Measurements from ENCODE around the gene SH3BP1. TPM values are rescaled to one million over a fixed set of nuclear protein-coding genes. Genes with fewer than 3 reads are reported as not detected.

The SH3BP1 gene
- total RNA-seq, 1 experiment from 2014 or later, result 60.5 TPM

- POLR2A ChIA-PET (ENCODE audit: unreplicated experiment), result no interaction called here
- DNase-seq, result peak; percentile 97 to 98
- Histone ChIP-seq H3F3A (ENCODE audit: insufficient read depth, low read depth) (peaks cover 33% of the 10 kb centered on the region), H3K27me3 (ENCODE audit: insufficient read depth, low read depth) (no peaks in the 10 kb centered on the region), H3K4me3 (no peak within 1 kb of the TSS; the same call in 1 of the 2 replicates), H3K79me2 (ENCODE audit: low read depth) (no peaks in the 10 kb centered on the region), H4K20me1 (ENCODE audit: insufficient read depth) (no peaks in the 10 kb centered on the region), H3K9me2 (ENCODE audit: insufficient read depth) (no peaks in the 10 kb centered on the region), H3K9me3 (ENCODE audit: insufficient read depth, low read depth) (no peaks in the 10 kb centered on the region), H3K27ac (0 out of 2 replicates have a peak within 1 kb of the TSS, but pooled peaks have one; percentile 1), H3K36me3 (ENCODE audit: low read depth) (peaks cover 9% of the 10 kb centered on the region), H3K4me2 (peak within 1 kb of the TSS; percentile 71), H3K4me1 (replicated peaks; ENCODE audit: insufficient read depth) (peaks cover 17% of the 10 kb centered on the region), H2AFZ (no peak within 1 kb of the TSS)
- intact Hi-C loops (cut with micrococcal nuclease; ENCODE audit: unreplicated experiment), result loop anchor here (2.0 kb wide), 2 partner anchors 16 to 46 kb away; no protein-coding TSS in a partner anchor
- no TSS peak for BruUV-seq (replicated peaks)
- CTCF ChIA-PET, result interaction anchor here (0.7 kb wide), 1 partner anchor 87 kb away, joined by 4 read pairs; no protein-coding TSS in a partner anchor
- TF ChIP-seq EZH2 (IDR thresholded peaks at IDR 0.05; ENCODE audit: low read depth) (no peak), CTCF (conservative IDR thresholded peaks at IDR 0.05) (peak; percentile 61; the same call in 1 of the 2 replicates)
Observed at GRCh38 chr22:37696657-37697537, 57.4 kb downstream of the SH3BP1 start, which contains the start of gene TRIOBP. TSS of gene TRIOBP (plus strand) at chr22:37697048. CDS start at chr22:37701366, 4,318 bp downstream.

GRCh38 chr22:37697538-37697835, 58.0 kb downstream of the SH3BP1 start:
- Histone ChIP-seq H3K27ac (no peak overlapping the region), H2AFZ (no peak overlapping the region), H3K9me2 (ENCODE audit: insufficient read depth) (no peaks in the 10 kb centered on the region), H3K4me2 (no peak overlapping the region), H4K20me1 (ENCODE audit: insufficient read depth) (no peaks in the 10 kb centered on the region), H3K9me3 (ENCODE audit: insufficient read depth, low read depth) (no peaks in the 10 kb centered on the region), H3F3A (ENCODE audit: insufficient read depth, low read depth) (peaks cover 33% of the 10 kb centered on the region), H3K36me3 (ENCODE audit: low read depth) (peaks cover 8% of the 10 kb centered on the region; the same call in 1 of the 2 replicates), H3K79me2 (ENCODE audit: low read depth) (no peaks in the 10 kb centered on the region), H3K4me3 (no peak overlapping the region), H3K27me3 (ENCODE audit: insufficient read depth, low read depth) (no peaks in the 10 kb centered on the region), H3K4me1 (replicated peaks; ENCODE audit: insufficient read depth) (peaks cover 17% of the 10 kb centered on the region)
- TF ChIP-seq CTCF (conservative IDR thresholded peaks at IDR 0.05) (no peak), EZH2 (IDR thresholded peaks at IDR 0.05; ENCODE audit: low read depth) (no peak)
- CTCF ChIA-PET, result no interaction called here
- BruUV-seq (replicated peaks), result no TSS peak
- intact Hi-C loops (cut with micrococcal nuclease; ENCODE audit: unreplicated experiment), result loop anchor here (2.0 kb wide), 2 partner anchors 17 to 45 kb away; no protein-coding TSS in a partner anchor
- no peak for DNase-seq
- POLR2A ChIA-PET (ENCODE audit: unreplicated experiment), result interaction anchor here (0.7 kb wide), 1 partner anchor 44 kb away, joined by 3 read pairs; no protein-coding TSS in a partner anchor

- DNase-seq, result no peak
- no peaks in the 10 kb centered on the region for H3K79me2 ChIP-seq (ENCODE audit: low read depth)
- no peaks in the 10 kb centered on the region for H3K9me3 ChIP-seq (ENCODE audit: insufficient read depth, low read depth)
- no TSS peak for BruUV-seq (replicated peaks)
- H3K4me3 ChIP-seq, result no peak overlapping the region
- H3K4me2 ChIP-seq, result no peak overlapping the region
- no peaks in the 10 kb centered on the region for H3K9me2 ChIP-seq (ENCODE audit: insufficient read depth)
- TF ChIP-seq CTCF (conservative IDR thresholded peaks at IDR 0.05), result no peak
- ChIA-PET CTCF (no interaction called here), POLR2A (ENCODE audit: unreplicated experiment) (no interaction called here)
- no peaks in the 10 kb centered on the region for H4K20me1 ChIP-seq (ENCODE audit: insufficient read depth)
- peaks cover 9% of the 10 kb centered on the region for H3K4me1 ChIP-seq (replicated peaks; ENCODE audit: insufficient read depth)
- H3F3A ChIP-seq (ENCODE audit: insufficient read depth, low read depth), result peaks cover 23% of the 10 kb centered on the region
- no peaks in the 10 kb centered on the region for H3K27me3 ChIP-seq (ENCODE audit: insufficient read depth, low read depth)
- H2AFZ ChIP-seq, result no peak overlapping the region
- H3K36me3 ChIP-seq (ENCODE audit: low read depth), result no peaks in the 10 kb centered on the region
- intact Hi-C loops (cut with micrococcal nuclease; ENCODE audit: unreplicated experiment), result no loop called here
- H3K27ac ChIP-seq, result no peak overlapping the region
Observed at GRCh38 chr22:37701141-37701786, 61.8 kb downstream of the SH3BP1 start.

Measured in PC-9 (cell line).